Measurements from ENCODE around the gene GNG14. TPM values are rescaled to one million over a fixed set of nuclear protein-coding genes. Genes with fewer than 3 reads are reported as not detected.
A peak's percentile ranks its signal among the peaks of the same experiment; 100 is the strongest.
"Not testable (repeated sequence)": the region's sequence is repeated elsewhere in the genome, so short reads cannot be mapped to it uniquely, and the experiment has no call there.

Gene GNG14
- total RNA-seq, 1 donor from 2014 or later, result not detected

GRCh38 chr19:12722566-12723380 is 35.0 kb downstream of the GNG14 start:
- Mint-ChIP-seq H3K4me3 (ENCODE audit: unreplicated experiment) (peak overlapping the region; percentile 84), H3K4me1 (ENCODE audit: low read depth) (peaks cover 39% of the 10 kb centered on the region), H3K9me3 (ENCODE audit: low read depth) (no peaks in the 10 kb centered on the region), H3K27me3 (ENCODE audit: low read depth) (no peaks in the 10 kb centered on the region), H3K27ac (ENCODE audit: unreplicated experiment) (peak overlapping the region; percentile 93), H3K36me3 (ENCODE audit: low read depth) (peaks cover 5% of the 10 kb centered on the region)
- peak; percentile 98 for DNase-seq (ENCODE audit: low spot score)
- no peak for TF ChIP-seq CTCF (IDR thresholded peaks at IDR 0.05)

GRCh38 chr19:12723381-12723640 is 35.5 kb downstream of the GNG14 start:
- H3K36me3 Mint-ChIP-seq (ENCODE audit: low read depth), result peaks cover 5% of the 10 kb centered on the region

GRCh38 chr19:12723641-12724426 is 36.0 kb downstream of the GNG14 start, which contains the start of gene TNPO2:
TSS of gene TNPO2 (minus strand) at chr19:12723932. CDS start at chr19:12720977, 2,955 bp downstream.
- TF ChIP-seq CTCF (IDR thresholded peaks at IDR 0.05), result no peak
- Mint-ChIP-seq H3K9me3 (ENCODE audit: low read depth) (no peaks in the 10 kb centered on the region), H3K27ac (ENCODE audit: unreplicated experiment) (peak within 1 kb of the TSS; percentile 93), H3K27me3 (ENCODE audit: low read depth) (no peaks in the 10 kb centered on the region), H3K4me1 (ENCODE audit: low read depth) (peaks cover 36% of the 10 kb centered on the region), H3K36me3 (ENCODE audit: low read depth) (peaks cover 5% of the 10 kb centered on the region), H3K4me3 (ENCODE audit: unreplicated experiment) (peak within 1 kb of the TSS; percentile 84)
- DNase-seq (ENCODE audit: low spot score), result no peak

More at GRCh38 chr19:12723381-12723640, 35.5 kb downstream of the GNG14 start:
- DNase-seq (ENCODE audit: low spot score), result no peak
- no peak for TF ChIP-seq CTCF (IDR thresholded peaks at IDR 0.05)
- no peaks in the 10 kb centered on the region for H3K9me3 Mint-ChIP-seq (ENCODE audit: low read depth)
- no peaks in the 10 kb centered on the region for H3K27me3 Mint-ChIP-seq (ENCODE audit: low read depth)
- peaks cover 39% of the 10 kb centered on the region for H3K4me1 Mint-ChIP-seq (ENCODE audit: low read depth)
- peak overlapping the region; percentile 84 for H3K4me3 Mint-ChIP-seq (ENCODE audit: unreplicated experiment)
- H3K27ac Mint-ChIP-seq (ENCODE audit: unreplicated experiment), result peak overlapping the region; percentile 93

- peaks cover 12% of the 10 kb centered on the region for H3K36me3 Mint-ChIP-seq (ENCODE audit: low read depth)
- H3K4me3 Mint-ChIP-seq (ENCODE audit: unreplicated experiment); H3K9me3 Mint-ChIP-seq (ENCODE audit: low read depth): not testable (repeated sequence)
Observed at GRCh38 chr19:12725612-12726011, 37.8 kb downstream of the GNG14 start.

GRCh38 chr19:12726988-12727316 is 39.2 kb downstream of the GNG14 start:
- no peak overlapping the region for H3K27ac Mint-ChIP-seq (ENCODE audit: unreplicated experiment)

More at GRCh38 chr19:12725612-12726011, 37.8 kb downstream of the GNG14 start:
- peaks cover 27% of the 10 kb centered on the region for H3K4me1 Mint-ChIP-seq (ENCODE audit: low read depth)
- H3K27me3 Mint-ChIP-seq (ENCODE audit: low read depth); H3K27ac Mint-ChIP-seq (ENCODE audit: unreplicated experiment); DNase-seq (ENCODE audit: low spot score): not testable (repeated sequence)

More at GRCh38 chr19:12726988-12727316, 39.2 kb downstream of the GNG14 start:
- DNase-seq (ENCODE audit: low spot score), result no peak
- TF ChIP-seq CTCF (IDR thresholded peaks at IDR 0.05), result no peak
- no peaks in the 10 kb centered on the region for H3K9me3 Mint-ChIP-seq (ENCODE audit: low read depth)
- H3K4me1 Mint-ChIP-seq (ENCODE audit: low read depth), result peaks cover 19% of the 10 kb centered on the region
- no peak overlapping the region for H3K4me3 Mint-ChIP-seq (ENCODE audit: unreplicated experiment)
- no peaks in the 10 kb centered on the region for H3K27me3 Mint-ChIP-seq (ENCODE audit: low read depth)
- peaks cover 14% of the 10 kb centered on the region for H3K36me3 Mint-ChIP-seq (ENCODE audit: low read depth)

All from chondrocyte (in vitro differentiated cells).